ENCODE results near the gene RFX3.

Gene RFX3

GRCh38 chr9:3189113-3189861 lies 336.5 kb downstream of the RFX3 start:
- DNase-seq = no peak
- Histone ChIP-seq H3K36me3 (no peaks in the 10 kb centered on the region), H3K4me1 (no peaks in the 10 kb centered on the region), H3K4me3 (ENCODE audit: low read depth, low read length) (no peak overlapping the region), H3K9me3 (no peaks in the 10 kb centered on the region; the same call in 1 of the 2 replicates), H3K27me3 (peaks cover 23% of the 10 kb centered on the region)
- TF ChIP-seq CTCF (IDR thresholded peaks at IDR 0.05; ENCODE audit: low read depth, low read length) = no peak

GRCh38 chr9:3186751-3187150 lies 339.1 kb downstream of the RFX3 start:
- TF ChIP-seq CTCF (IDR thresholded peaks at IDR 0.05; ENCODE audit: low read depth, low read length) = no peak

GRCh38 chr9:3181049-3181953 lies 344.5 kb downstream of the RFX3 start:
- no peak overlapping the region for H3K4me3 ChIP-seq (ENCODE audit: low read depth, low read length)
- no peaks in the 10 kb centered on the region for H3K9me3 ChIP-seq
- no peaks in the 10 kb centered on the region for H3K4me1 ChIP-seq
- peaks cover 42% of the 10 kb centered on the region for H3K27me3 ChIP-seq
- DNase-seq = peak; percentile 20
- H3K36me3 ChIP-seq = no peaks in the 10 kb centered on the region
- TF ChIP-seq CTCF (IDR thresholded peaks at IDR 0.05; ENCODE audit: low read depth, low read length) = peak; percentile 27; the same call in 1 of the 2 replicates

More at GRCh38 chr9:3186751-3187150, 339.1 kb downstream of the RFX3 start:
- no peaks in the 10 kb centered on the region for H3K9me3 ChIP-seq
- H3K36me3 ChIP-seq = no peaks in the 10 kb centered on the region
- no peak for DNase-seq
- peaks cover 37% of the 10 kb centered on the region for H3K27me3 ChIP-seq
- no peaks in the 10 kb centered on the region for H3K4me1 ChIP-seq
- H3K4me3 ChIP-seq (ENCODE audit: low read depth, low read length) = no peak overlapping the region

- peaks cover 40% of the 10 kb centered on the region for H3K27me3 ChIP-seq
- H3K4me3 ChIP-seq (ENCODE audit: low read depth, low read length) = no peak overlapping the region
- DNase-seq = no peak
- no peaks in the 10 kb centered on the region for H3K36me3 ChIP-seq
- H3K9me3 ChIP-seq = no peaks in the 10 kb centered on the region; the same call in 1 of the 2 replicates
- no peak for TF ChIP-seq CTCF (IDR thresholded peaks at IDR 0.05; ENCODE audit: low read depth, low read length)
- H3K4me1 ChIP-seq = no peaks in the 10 kb centered on the region
These were observed 345.1 kb downstream of the RFX3 start for GRCh38 chr9:3180696-3181048.

GRCh38 chr9:3179711-3180110 lies 346.1 kb downstream of the RFX3 start:
- Histone ChIP-seq H3K4me3 (ENCODE audit: low read depth, low read length) (no peak overlapping the region), H3K27me3 (peaks cover 40% of the 10 kb centered on the region), H3K36me3 (no peaks in the 10 kb centered on the region), H3K4me1 (no peaks in the 10 kb centered on the region), H3K9me3 (no peaks in the 10 kb centered on the region; the same call in 1 of the 2 replicates)
- no peak for DNase-seq
- TF ChIP-seq CTCF (IDR thresholded peaks at IDR 0.05; ENCODE audit: low read depth, low read length) = no peak

All from BE2C (cell line).